Stimulated activated naive CD4-positive, alpha-beta T cell (primary cell): Measurements from ENCODE around the gene PRELID2.
"Not testable (repeated sequence)": the region's sequence is repeated elsewhere in the genome, so short reads cannot be mapped to it uniquely, and the experiment has no call there.

Experiments
- DNase-seq, 6 experiments: peaks; one replicate each; lab custom pipeline; 2025; lab: John Stamatoyannopoulos, UW

The PRELID2 gene

DNA sequence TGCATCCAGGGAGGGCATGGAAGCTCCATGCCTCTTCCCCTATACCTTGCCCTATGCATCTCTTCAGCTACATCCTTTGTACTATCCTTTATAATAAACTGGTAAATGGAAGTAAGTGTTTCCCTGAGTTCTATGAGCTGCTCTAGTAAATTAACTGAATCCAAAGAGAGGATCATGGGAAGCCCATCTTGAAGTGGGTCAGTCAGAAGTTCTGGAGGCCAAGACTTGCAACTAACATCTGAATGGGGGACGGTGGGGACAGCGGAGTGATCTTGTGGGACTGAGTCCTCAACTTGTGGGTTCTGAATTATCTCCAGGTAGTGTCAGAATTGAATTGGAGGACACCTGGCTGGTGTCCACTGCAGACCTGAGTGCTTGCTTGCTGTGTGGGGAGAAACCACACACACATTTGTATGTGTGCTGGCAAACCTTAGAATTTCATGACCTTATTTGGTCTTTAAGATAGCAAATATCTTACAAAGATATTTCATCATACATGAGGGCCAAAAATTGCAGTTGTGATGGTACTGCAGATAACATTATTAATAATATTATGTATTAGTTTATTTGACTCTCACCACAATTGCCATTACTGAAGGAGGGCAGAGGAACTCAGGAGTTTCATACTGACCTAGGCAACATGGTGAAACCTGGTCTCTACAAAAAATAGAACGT, 5.5 kb upstream of the PRELID2 start:
- DNase-seq, result no peak

DNA sequence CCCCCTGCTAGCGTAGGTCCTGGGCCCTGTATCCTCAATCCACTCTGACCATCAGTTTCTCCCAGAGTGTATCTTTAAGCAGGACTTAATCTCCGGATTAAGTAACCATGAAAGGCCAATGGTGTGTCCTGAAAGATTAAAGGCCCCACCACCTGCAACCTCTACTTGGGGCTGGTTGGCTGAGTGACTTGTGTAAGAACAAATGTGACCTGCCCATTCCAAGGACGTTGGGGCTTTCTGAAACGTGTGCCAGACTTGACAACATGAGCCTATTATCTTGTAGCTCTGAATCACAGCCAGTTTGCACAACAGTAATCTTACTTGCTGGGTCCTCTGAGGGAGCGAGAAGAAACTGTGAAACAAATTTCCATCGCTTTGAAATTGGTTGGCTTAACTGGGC, 3.1 kb upstream of the PRELID2 start:
- no peak for DNase-seq

- not testable (repeated sequence) for DNase-seq
Observed at GRCh38 chr5:145836241-145836640, 1.1 kb upstream of the PRELID2 start.

- no peak for DNase-seq
Observed at GRCh38 chr5:145835848-145836239, 702 bp upstream of the PRELID2 start.

- no peak for DNase-seq
Observed at GRCh38 chr5:145834554-145834916, 607 bp downstream of the PRELID2 start.

GRCh38 chr5:145833631-145834200, 1.4 kb downstream of the PRELID2 start:
- DNase-seq, result no peak

- DNase-seq, result no peak
Observed at GRCh38 chr5:145830594-145830993, 4.5 kb downstream of the PRELID2 start.

GRCh38 chr5:145829708-145830361, 5.3 kb downstream of the PRELID2 start:
- DNase-seq, result no peak

GRCh38 chr5:145826895-145827674, 8.1 kb downstream of the PRELID2 start:
- DNase-seq, result no peak

DNA sequence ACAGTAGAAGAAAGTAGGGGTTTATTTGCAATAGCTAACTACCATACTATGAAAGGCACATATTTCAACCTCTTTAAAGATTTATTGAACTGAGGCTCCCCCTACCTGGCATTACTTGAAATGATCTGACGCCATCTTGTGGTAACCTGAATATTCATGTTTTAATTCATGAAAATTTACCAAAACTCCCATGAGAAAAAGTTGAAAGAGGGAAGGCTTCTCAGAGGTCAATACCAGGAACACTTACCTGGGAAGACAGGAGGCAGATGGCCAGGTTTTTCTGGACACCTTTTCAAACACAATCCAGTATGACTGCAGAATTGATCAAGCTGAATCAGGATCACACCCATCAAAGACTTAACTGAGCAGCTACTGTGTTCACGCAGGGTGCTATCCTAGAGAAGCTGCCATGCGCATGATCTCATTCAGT, 9.4 kb downstream of the PRELID2 start:
- DNase-seq, result peak in 2 of 6 experiments; percentile 2 to 10

DNA sequence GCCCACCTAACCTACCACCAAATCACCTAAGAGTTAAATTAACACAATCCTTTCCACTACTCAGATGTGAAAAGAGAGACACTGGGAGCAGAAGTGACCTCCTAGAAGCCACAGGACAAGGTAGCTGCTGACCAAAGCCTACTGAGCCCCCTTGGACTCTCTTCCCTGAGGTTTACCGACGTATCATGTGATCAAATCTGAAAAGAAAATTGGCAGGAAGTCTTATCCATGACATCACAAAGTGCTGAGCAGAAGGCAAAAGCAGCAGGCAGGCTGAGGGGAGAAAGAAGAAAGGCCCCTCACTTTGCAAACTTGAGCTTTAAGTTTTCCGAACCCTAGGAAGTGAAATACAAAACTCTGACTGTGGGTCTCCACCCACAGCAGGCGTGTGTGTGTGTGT, 11.1 kb downstream of the PRELID2 start:
- DNase-seq, result no peak

DNA sequence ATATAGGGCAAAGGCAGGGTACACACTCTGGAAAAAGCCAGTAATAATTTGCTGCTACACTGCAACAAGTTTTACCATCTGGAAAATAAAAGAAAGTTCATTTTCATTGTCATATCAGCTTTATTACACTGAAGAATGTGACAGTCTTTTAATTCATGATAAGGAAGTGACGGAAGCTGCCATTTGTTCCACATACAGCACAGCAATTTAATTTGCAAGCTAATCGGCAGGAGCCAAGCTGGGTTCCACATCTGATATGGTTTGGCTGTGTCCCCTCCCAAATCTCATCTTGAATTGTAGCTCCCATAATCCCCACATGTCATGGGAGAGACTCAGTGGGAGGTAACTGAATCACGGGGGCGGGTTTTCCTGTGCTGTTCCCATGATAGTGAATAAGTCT, 16.5 kb downstream of the PRELID2 start:
- DNase-seq, result no peak

DNA sequence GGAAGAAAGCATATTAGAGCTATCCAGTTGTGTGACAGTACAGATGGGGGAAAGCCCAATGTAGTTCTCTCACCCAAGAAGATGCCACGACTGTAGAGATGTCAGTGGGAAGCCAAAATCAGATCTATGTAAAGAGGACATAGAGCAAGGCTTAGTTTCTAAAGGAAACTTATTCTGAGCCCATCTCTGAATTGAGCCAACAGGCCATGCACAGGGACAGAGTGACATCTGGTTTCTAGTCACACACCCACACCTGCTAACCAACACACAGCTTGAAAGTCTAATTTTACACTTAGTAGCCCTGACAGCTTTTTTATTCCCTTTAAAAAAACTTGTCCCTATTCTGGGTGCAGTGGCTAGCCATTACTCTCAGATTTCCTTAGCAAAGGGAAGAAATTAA, 22.3 kb downstream of the PRELID2 start:
- DNase-seq, result no peak

DNA sequence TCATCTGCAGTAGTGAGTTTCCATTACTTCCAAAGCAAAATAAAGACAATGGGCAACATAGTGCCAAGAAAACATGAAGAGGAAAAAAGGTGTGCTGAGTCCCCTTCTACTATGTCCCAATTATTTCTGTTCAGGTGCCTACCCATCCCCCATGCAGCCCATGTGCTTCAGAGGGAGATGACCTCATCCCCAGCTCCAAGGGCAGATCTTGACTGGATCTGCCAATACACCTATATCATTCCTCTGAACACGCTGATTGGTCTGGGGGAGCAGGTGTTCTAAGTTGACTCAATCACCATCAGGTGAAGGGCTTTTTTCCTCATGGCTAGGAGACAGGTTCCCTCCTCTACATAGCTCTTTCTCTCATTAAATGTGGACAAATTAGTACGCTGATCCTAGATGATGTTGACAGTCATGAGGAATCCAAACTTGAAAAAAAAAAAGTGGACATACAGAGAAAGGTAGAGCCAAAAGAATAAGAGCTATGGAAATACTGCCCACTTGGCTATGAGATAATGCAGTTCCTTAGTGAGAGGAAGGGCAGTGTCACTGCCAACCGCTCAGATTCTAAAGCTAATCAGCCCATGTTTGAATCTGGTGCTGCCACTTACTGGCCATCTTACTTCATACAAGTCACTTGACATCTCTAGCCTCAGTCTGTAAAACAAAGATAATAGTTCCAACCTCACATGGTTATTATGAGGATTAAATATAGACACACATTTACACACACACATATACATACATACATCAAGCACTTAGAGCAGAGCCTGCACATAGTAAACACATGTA, 23.1 kb downstream of the PRELID2 start:
- no peak for DNase-seq

DNA sequence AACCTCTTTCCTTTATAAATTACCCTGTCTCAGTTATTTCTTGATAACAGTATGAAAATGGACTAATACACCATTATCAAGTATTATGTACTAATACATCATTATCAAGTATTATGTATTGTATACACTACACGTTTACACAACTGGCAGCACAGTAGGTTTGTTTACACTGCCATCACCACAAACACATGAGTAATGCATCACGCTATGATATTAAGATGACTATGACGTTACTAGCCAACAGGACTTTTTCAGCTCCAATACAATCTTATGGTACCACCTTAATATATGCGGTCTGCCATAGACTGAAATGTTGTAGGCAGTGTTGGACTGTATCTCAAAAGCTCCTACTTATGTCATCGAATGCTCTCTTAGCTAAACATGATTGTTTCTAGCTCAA, 28.2 kb downstream of the PRELID2 start:
- no peak for DNase-seq

DNA sequence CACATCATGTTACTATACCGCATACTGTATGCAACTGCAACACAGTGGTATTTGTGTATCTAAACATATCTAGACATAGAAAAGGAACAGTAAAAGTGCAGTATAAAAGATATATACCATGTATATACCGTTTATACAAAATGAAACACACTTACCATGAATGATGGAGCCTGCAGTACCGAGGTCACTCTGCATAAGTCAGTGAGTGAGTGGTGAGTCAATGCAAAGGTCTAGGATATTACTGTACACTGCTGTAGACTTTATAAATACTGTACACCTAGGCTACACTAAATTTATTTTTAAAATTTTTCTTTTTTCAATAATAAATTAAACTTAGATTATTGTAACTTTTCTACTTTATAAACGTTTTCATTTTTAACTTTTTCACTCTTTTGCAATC, 29.3 kb downstream of the PRELID2 start:
- no peak for DNase-seq

- DNase-seq, result no peak
Observed at GRCh38 chr5:145804701-145805100, 30.4 kb downstream of the PRELID2 start.

DNA sequence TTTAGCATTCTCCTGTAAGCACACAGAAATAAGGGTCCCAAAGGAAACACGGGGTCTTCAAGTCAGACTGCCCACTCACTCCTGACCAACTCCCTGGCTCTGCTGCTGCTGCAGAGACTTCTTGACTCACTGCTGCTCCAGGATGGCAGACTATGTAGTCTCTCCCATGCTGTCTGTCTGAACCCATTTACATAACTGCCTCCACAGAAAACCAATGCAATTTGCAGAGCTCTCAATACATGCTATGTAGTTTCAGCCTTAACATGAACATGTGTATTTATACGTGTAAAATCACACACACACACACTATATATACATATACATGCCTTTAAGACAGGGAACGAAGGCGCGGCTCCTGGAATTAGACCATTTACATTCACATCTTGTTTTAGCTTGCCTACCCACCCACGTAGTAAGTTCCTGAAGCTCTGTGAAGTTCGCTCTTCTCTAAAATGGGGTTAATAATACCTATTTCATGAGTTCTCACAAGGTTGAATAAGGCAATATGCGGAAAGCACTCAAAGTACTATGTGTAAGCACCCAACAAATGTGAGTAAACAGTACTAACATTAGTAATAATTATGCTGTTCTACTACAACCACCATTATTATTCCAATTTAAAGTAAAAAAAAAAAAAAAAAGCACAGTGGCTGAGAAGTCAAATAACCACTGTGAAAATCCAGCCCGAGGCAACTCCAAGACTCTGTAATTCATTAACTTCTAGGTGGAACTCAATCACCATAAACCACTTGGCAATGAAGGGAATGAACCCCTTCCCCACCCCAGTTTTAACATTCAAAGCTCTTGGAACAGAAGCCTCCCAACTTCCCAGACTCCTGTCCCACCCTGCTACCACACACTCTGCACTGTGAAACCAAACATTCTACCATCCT, 31.8 kb downstream of the PRELID2 start:
- no peak for DNase-seq

- DNase-seq, result no peak
Observed at GRCh38 chr5:145801195-145801594, 33.9 kb downstream of the PRELID2 start.

DNA sequence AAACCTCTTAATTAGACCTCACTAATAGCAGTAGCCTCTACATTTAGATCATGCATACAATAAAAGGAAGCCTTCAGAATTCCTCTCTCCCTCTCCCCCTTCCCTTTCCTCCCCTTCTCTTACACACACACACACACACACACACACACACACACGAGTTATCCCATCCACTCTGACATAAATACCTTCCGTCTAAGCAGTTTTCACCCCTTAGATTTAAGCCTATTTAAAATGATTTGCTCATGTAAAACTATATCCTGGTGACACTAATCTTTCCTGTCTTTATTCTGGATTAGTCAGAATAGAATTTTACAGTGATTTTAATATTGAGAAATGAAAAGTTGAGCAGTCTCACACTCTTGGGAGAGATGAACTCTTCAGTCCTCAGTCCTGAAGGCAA, 35.0 kb downstream of the PRELID2 start:
- DNase-seq, result no peak

- not testable (repeated sequence) for DNase-seq
Observed at GRCh38 chr5:145798503-145798902, 36.6 kb downstream of the PRELID2 start.
